HepG2 (cell line): ENCODE results near the gene CCL19. TPM values are rescaled to one million over a fixed set of nuclear protein-coding genes. Genes with fewer than 3 reads are reported as not detected.
A peak's percentile ranks its signal among the peaks of the same experiment; 100 is the strongest.

Experiments
- CEBPG ChIP-seq: IDR thresholded peaks from 2 replicates; pipeline ENCODE4 v1.6.1; 2016
- DR1 ChIP-seq: sonication (generic); formaldehyde crosslinking; IDR thresholded peaks from 2 replicates; pipeline ENCODE4 v1.8.0; 2021; ENCODE audit warnings: mild to moderate bottlenecking, missing genetic modification reagents, inconsistent platforms
- ETV6 ChIP-seq: sonication (generic); formaldehyde crosslinking; conservative IDR thresholded peaks from 2 replicates; pipeline ENCODE4 v1.4.0; 2020; ENCODE audit warnings: missing genetic modification reagents
- GTF2F1 ChIP-seq: fragments of 150-350 bp; IDR thresholded peaks from 2 replicates; pipeline ENCODE4 v1.6.1; 2014; ENCODE audit warnings: low read length
- HOXA7 ChIP-seq: sonication (generic); formaldehyde crosslinking; IDR thresholded peaks from 2 replicates; pipeline ENCODE4 v1.8.1; 2022; ENCODE audit warnings: mild to moderate bottlenecking, missing genetic modification reagents, moderate library complexity
- MLLT10 ChIP-seq: sonication (generic); formaldehyde crosslinking; IDR thresholded peaks from 2 replicates; pipeline ENCODE4 v1.4.0; 2020; ENCODE audit warnings: missing genetic modification reagents
- NRL ChIP-seq: sonication (generic); formaldehyde crosslinking; IDR thresholded peaks from 2 replicates; pipeline ENCODE4 v1.5.0; 2020; ENCODE audit warnings: missing genetic modification reagents, mild to moderate bottlenecking, moderate library complexity, borderline replicate concordance
- SETDB1 ChIP-seq: sonication (generic); formaldehyde crosslinking; IDR thresholded peaks from 2 replicates; pipeline ENCODE4 v1.5.1; 2020; ENCODE audit warnings: missing genetic modification reagents, mild to moderate bottlenecking, borderline replicate concordance
- THAP11 ChIP-seq: IDR thresholded peaks from 2 replicates; pipeline ENCODE4 v1.6.1; 2016; ENCODE audit warnings: missing biosample characterization, missing genetic modification reagents
- YEATS2 ChIP-seq: sonication (generic); formaldehyde crosslinking; IDR thresholded peaks from 2 replicates; pipeline ENCODE4 v1.4.0; 2020; ENCODE audit warnings: missing genetic modification reagents, borderline replicate concordance
- ZFP90 ChIP-seq: sonication (generic); formaldehyde crosslinking; IDR thresholded peaks from 2 replicates; pipeline ENCODE4 v1.8.0; 2022; ENCODE audit warnings: missing genetic modification reagents, mild to moderate bottlenecking, inconsistent platforms, borderline replicate concordance
- ZNF143 ChIP-seq: sonication (generic); formaldehyde crosslinking; IDR thresholded peaks from 2 replicates; pipeline ENCODE4 v1.4.0; 2020; ENCODE audit warnings: missing genetic modification reagents
- ZNF234 ChIP-seq: sonication (generic); formaldehyde crosslinking; conservative IDR thresholded peaks from 2 replicates; pipeline ENCODE4 v1.5.1; 2020; ENCODE audit warnings: mild to moderate bottlenecking, missing genetic modification reagents
- ZNF24 ChIP-seq: fragments of 450-650 bp; IDR thresholded peaks from 2 replicates; pipeline ENCODE4 v1.6.1; 2017; ENCODE audit warnings: antibody characterized with exemption, mild to moderate bottlenecking
- ZNF329 ChIP-seq: sonication (generic); formaldehyde crosslinking; IDR thresholded peaks from 2 replicates; pipeline ENCODE4 v1.9.0; 2021; ENCODE audit warnings: low read depth, mild to moderate bottlenecking, missing genetic modification reagents
- ZNF775 ChIP-seq: sonication (generic); formaldehyde crosslinking; IDR thresholded peaks from 2 replicates; pipeline ENCODE4 v1.4.0; 2020; ENCODE audit warnings: missing genetic modification reagents, mild to moderate bottlenecking, moderate library complexity, borderline replicate concordance
- ZNF816 ChIP-seq: sonication (generic); formaldehyde crosslinking; IDR thresholded peaks from 2 replicates; pipeline ENCODE4 v1.8.0; 2022; ENCODE audit warnings: missing genetic modification reagents, mild to moderate bottlenecking, borderline replicate concordance
- ZSCAN21 ChIP-seq: sonication (generic); formaldehyde crosslinking; IDR thresholded peaks from 2 replicates; pipeline ENCODE4 v1.8.0; 2022; ENCODE audit warnings: mild to moderate bottlenecking, missing genetic modification reagents, moderate library complexity, borderline replicate concordance
- polyA plus RNA-seq, 8 experiments: library from polyadenylated mRNA; depleted of rRNA in 3 of 8; stranded (reverse) in 7 of 8; unstranded in 1 of 8; fragments of >200 nt; fragmentation: Illumina TruSeq in 4 of 8; extraction: Trizol in 4 of 8; gene quantifications; 2 replicates each; pipeline versions ENCODE4 v1.2.1 to v1.2.3, GENCODE V29; 2011 to 2016; ENCODE audit warnings: low read depth in 4 of 8, missing spikeins in 1 of 8, mixed read lengths in 1 of 8; ENCODE audit not compliant: insufficient read depth in 1 of 8
- total RNA-seq, 5 experiments: library from RNA; depleted of rRNA; stranded (reverse); fragments of >200 nt; fragmentation: Illumina TruSeq; extraction: Trizol; gene quantifications; 2 replicates each; pipeline ENCODE4 v1.2.3, GENCODE V29; 2016; ENCODE audit warnings: low read depth in 1 of 5
- TF ChIP-seq, protein P1 (sequence below): IDR thresholded peaks from 2 replicates; pipeline ENCODE4 v1.6.1; 2016; ENCODE audit warnings: mild to moderate bottlenecking
- TF ChIP-seq, protein P2 (sequence below): sonication (generic); formaldehyde crosslinking; IDR thresholded peaks from 2 replicates; pipeline ENCODE4 v1.8.1; 2023; ENCODE audit warnings: missing genetic modification reagents, mild to moderate bottlenecking, borderline replicate concordance
- TF ChIP-seq, protein P3 (sequence below): IDR thresholded peaks from 2 replicates; pipeline ENCODE4 v1.6.1; 2018; ENCODE audit warnings: missing genetic modification reagents, mild to moderate bottlenecking, missing compliant biosample characterization
- TF ChIP-seq, protein P4 (sequence below): IDR thresholded peaks from 2 replicates; pipeline ENCODE4 v1.6.1; 2018; ENCODE audit warnings: missing genetic modification reagents
- TF ChIP-seq, protein P5 (sequence below): IDR thresholded peaks from 2 replicates; pipeline ENCODE4 v1.6.1; 2016

The CCL19 gene
- total and polyA plus RNA-seq, 2 of the 13 experiments (the other 11 are each of a cell fraction or from before 2014, with no cell fraction given), result not detected

DNA sequence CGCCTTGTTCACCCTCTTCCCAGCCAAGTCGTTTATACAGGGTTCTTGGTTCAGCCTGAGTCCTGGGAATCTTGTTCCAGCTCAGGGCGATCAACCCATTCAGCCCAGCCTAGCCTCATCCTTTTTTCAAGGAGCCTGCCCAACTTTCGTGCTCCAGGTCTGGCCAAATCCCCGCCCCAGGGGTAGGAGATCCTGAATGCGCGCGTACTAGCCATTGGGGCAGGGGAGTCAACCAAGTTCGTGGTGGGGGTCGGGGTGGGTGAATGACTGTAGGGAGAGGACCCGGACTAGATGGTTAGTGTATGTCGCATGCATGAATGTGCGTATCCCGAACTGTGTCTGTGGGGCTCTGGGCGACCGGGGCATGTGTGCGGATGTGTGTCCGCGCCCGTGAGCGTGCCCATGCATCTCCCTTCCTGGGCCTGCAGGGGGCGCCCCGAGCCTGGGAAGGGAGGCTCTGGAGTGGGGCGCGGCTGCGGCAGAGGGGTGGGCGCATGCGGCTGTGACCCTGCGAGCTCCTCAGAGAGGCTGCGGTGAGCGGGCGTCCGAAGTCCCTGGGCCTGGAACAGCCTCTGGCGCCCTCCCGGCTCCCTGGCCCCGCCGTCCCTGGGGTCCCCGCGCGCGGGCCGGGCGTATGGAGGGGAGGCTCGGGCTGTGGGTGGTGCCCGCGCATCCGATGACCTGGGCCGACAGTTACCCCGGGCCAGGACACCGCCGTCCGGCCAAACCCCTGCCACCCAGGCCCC is 10.1 kb upstream of the CCL19 start (continued):
- TF ChIP-seq ZNF234 (no peak), ZFP90 (CRISPR knock-in tag) (no peak), GTF2F1 (no peak), MLLT10 (CRISPR knock-in tag) (no peak), ZNF329 (0 out of 2 replicates have a peak, but pooled peaks have one; percentile 28), NRL (CRISPR knock-in tag) (no peak), ETV6 (CRISPR knock-in tag) (no peak), YEATS2 (CRISPR knock-in tag) (no peak), DR1 (CRISPR knock-in tag) (no peak), ZNF24 (no peak), ZSCAN21 (CRISPR knock-in tag) (no peak), SETDB1 (CRISPR knock-in tag) (no peak), ZNF143 (CRISPR knock-in tag) (no peak), THAP11 (CRISPR knock-in tag) (no peak), ZNF775 (CRISPR knock-in tag) (no peak), ZNF816 (CRISPR knock-in tag) (no peak), CEBPG (CRISPR knock-in tag) (no peak), HOXA7 (CRISPR knock-in tag) (no peak)
- TF ChIP-seq, protein P1, sequence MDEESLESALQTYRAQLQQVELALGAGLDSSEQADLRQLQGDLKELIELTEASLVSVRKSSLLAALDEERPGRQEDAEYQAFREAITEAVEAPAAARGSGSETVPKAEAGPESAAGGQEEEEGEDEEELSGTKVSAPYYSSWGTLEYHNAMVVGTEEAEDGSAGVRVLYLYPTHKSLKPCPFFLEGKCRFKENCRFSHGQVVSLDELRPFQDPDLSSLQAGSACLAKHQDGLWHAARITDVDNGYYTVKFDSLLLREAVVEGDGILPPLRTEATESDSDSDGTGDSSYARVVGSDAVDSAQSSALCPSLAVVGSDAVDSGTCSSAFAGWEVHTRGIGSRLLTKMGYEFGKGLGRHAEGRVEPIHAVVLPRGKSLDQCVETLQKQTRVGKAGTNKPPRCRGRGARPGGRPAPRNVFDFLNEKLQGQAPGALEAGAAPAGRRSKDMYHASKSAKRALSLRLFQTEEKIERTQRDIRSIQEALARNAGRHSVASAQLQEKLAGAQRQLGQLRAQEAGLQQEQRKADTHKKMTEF (CRISPR knock-in tag), result 0 out of 2 replicates have a peak, but pooled peaks have one; percentile 37
- TF ChIP-seq, protein P2, sequence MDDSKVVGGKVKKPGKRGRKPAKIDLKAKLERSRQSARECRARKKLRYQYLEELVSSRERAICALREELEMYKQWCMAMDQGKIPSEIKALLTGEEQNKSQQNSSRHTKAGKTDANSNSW (CRISPR knock-in tag), result no peak
- TF ChIP-seq, protein P3, sequence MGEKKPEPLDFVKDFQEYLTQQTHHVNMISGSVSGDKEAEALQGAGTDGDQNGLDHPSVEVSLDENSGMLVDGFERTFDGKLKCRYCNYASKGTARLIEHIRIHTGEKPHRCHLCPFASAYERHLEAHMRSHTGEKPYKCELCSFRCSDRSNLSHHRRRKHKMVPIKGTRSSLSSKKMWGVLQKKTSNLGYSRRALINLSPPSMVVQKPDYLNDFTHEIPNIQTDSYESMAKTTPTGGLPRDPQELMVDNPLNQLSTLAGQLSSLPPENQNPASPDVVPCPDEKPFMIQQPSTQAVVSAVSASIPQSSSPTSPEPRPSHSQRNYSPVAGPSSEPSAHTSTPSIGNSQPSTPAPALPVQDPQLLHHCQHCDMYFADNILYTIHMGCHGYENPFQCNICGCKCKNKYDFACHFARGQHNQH, result no peak
- TF ChIP-seq, protein P4, sequence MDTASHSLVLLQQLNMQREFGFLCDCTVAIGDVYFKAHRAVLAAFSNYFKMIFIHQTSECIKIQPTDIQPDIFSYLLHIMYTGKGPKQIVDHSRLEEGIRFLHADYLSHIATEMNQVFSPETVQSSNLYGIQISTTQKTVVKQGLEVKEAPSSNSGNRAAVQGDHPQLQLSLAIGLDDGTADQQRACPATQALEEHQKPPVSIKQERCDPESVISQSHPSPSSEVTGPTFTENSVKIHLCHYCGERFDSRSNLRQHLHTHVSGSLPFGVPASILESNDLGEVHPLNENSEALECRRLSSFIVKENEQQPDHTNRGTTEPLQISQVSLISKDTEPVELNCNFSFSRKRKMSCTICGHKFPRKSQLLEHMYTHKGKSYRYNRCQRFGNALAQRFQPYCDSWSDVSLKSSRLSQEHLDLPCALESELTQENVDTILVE, result no peak
- TF ChIP-seq, protein P5, sequence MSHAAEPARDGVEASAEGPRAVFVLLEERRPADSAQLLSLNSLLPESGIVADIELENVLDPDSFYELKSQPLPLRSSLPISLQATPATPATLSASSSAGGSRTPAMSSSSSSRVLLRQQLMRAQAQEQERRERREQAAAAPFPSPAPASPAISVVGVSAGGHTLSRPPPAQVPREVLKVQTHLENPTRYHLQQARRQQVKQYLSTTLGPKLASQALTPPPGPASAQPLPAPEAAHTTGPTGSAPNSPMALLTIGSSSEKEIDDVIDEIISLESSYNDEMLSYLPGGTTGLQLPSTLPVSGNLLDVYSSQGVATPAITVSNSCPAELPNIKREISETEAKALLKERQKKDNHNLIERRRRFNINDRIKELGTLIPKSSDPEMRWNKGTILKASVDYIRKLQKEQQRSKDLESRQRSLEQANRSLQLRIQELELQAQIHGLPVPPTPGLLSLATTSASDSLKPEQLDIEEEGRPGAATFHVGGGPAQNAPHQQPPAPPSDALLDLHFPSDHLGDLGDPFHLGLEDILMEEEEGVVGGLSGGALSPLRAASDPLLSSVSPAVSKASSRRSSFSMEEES (CRISPR knock-in tag), result no peak
